ENCODE results near the gene MAGI2.

Gene MAGI2

DNA sequence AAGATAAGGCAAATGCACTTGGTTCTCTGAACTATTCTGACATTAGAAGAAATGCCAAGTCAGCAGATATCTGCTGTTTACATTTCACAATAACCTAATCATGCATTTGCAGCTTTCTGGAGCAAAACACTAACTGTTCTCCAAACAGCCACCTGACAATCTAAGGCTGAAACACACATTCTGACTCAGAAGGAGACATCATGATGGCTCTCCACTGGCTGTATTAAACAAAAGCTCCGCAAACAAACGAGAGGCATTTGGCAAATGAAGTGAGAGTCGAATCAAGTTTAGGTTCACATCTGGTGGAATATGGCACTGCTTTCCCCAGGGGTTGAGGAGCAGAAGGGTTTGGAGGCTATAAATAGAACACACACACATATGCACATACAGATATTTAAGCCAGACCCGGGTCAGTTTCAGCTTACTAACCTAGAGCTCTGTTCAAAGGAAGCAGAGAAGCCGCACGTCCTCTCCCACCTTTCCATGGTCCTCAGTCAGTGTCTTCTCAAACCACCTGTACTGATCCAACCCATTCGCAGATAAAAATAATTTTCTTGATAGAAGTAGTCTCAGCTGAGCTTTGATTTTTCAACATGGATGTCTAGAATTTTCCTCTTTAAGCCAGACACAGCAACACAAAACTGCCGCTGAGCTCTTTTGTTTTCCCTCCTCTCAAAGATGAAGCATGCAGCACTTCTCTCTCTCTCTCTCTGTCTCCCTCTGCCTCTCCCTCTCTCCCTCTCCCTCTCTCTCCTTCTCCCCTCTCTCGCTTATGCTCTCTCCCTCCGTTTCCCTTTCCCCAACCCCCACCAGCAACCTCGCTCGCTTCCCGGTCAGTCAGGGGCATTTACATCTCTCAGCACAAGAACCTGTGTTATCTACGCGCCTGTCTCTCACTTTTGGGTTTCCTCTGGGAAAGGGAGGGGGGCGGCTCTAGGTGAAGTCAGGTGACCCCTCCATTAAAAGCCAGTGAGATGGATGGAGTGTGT lies 682.8 kb downstream of the MAGI2 start:
- no peak for ATAC-seq

- ATAC-seq = no peak
Observed at GRCh38 chr7:78769481-78770101, 683.9 kb downstream of the MAGI2 start.

GRCh38 chr7:78768859-78769258 lies 684.6 kb downstream of the MAGI2 start:
- no peak for ATAC-seq

- no peak for ATAC-seq
Observed at GRCh38 chr7:78765943-78766729, 687.3 kb downstream of the MAGI2 start.

- no peak for ATAC-seq
Observed at GRCh38 chr7:78764571-78764970, 688.9 kb downstream of the MAGI2 start.

- no peak for ATAC-seq
Observed at GRCh38 chr7:78762625-78763024, 690.8 kb downstream of the MAGI2 start.

DNA sequence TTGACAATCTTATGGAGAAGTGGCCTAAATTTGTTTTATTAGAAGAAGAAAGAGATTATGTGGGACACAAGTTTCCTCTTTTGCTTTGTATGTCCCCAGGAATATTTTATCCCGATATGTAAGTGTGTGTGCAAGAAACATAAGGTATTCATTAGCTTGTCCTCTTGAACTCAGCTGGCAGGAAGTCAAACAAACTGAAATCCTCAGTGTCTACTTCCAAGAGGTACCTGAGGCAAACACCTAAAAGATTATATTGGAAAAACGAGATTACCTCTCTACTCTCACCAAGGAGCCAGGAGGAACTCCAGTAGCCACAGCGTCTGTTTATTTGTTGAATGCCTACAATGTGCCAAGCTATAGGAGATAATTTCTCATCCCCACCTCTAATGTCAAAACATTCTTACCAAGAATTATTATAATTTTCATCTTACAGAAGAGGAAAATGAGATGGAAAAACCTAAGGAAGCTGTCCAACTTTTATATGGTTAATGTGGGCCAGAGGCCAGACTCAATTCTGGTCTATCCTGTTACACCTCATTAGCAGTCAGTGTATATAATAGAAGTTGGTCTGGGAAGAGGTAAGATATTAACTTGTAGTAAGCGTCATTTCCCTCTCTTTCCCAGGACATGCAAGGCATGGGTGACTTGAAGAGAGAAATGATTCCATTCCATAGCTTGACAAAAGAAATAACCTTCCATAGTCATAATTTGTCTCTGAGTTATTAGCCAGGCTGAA lies 692.7 kb downstream of the MAGI2 start:
- ATAC-seq = no peak

GRCh38 chr7:78752554-78752953 lies 700.9 kb downstream of the MAGI2 start:
- ATAC-seq = no peak

GRCh38 chr7:78751253-78751652 lies 702.2 kb downstream of the MAGI2 start:
- no peak for ATAC-seq

DNA sequence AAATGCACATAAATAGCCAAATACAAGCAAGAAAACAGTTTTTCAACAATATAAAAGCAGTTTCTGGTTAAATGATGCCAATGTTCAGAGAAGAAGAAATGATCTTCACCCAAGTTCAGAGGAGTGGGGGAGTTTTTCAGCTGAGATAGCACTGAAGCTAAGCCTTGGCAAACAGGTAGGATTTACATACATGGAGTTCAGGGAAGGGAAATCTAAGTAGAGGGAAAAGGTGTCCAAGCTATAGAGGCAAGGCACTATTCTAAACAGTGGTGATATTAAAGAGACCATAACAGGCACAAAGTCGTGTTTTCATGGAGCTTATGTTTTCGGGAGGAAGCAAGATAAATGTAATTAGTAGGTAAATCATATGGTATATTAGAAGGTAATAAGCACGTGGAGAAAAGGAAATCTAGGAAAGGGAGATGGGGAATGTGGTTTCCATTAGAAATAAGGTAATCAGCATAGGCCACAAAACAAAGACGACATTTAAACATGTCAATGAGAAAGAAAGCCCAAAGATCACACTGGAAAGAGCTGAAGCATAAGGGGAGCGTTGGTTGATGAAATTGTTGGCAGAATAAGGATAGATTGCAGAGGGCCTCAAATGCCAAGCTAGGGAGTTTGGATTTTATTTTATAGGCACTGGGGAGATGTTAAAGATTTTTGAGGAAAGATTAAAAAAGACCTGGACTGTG lies 704.3 kb downstream of the MAGI2 start:
- no peak for ATAC-seq

GRCh38 chr7:78747592-78747991 lies 705.9 kb downstream of the MAGI2 start:
- ATAC-seq = no peak

- ATAC-seq = no peak
Observed at GRCh38 chr7:78746301-78746700, 707.2 kb downstream of the MAGI2 start.

DNA sequence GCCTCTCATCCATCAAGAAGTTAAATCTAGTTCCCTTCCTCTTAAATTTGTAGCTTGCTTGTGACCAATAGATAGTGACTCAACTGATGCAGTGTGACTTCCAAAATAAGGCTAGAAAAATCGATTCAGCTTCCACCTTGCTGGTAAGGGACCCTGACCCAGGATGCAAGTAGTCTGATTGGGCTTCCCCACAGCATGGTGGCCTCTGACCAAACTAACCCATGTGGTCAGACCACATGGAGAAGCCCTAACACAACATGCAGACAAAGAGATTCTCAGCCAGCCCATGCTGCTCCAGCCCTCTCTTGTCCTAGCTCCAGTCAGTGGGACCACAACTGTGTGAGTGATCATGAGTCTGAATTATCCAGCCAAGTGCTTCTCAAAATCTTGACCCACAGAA lies 710.8 kb downstream of the MAGI2 start:
- ATAC-seq = no peak

DNA sequence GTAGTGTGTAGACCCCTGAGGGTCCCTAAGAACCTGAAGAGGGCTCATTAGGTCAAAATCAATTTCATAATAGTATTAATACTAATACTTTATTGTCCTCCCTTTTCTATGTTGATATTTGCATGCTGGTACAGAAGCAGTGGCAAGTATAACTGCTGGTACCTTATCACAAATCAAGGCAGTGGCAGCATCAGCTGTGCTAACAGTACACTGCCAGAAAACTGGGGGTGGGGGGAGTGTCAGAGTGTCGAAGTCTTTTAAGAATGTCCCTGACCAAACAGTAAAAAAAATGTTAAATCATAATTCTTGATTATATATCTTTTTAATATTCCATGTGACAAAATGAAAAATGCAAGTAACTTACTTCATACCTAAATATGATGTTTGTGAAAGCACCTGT lies 716.9 kb downstream of the MAGI2 start:
- no peak for ATAC-seq

- ATAC-seq = no peak
Observed at GRCh38 chr7:78734626-78735025, 718.8 kb downstream of the MAGI2 start.

DNA sequence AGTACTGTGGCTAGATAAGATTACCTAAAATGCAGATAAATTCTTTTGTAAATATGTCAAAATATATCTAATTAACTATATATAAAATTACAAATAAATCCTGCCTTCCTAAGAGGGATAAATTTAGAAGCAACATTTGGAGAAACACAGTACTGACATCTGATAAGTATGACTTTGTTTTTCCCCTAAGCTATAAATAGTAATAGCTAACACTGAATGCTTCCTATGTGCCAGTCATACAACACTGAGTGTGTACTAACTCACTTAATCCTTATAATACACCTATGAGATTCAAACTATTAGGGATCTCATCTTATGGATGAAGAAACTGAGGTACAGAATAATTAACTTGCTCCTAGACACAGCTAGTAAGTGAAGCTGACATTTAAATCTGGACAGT lies 733.4 kb downstream of the MAGI2 start:
- ATAC-seq = no peak

DNA sequence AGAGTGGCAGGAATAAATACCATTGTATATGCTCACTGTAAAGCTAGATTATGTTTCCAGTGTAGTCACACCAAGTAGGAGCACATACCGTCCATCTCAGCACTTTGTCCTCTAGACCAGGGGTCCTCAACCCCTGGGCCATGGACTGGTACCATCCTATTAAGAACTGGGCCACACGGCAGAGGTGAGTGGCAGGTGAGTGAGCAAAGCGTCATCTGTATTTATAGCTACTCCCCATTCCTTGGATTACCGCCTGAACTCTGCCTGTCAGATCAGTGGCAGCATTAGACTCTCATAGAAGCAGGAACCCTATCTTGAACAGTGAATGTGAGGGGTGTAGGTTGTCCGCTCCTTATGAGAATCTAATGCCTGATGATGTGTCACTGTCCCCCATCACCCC lies 735.3 kb downstream of the MAGI2 start:
- ATAC-seq = no peak

DNA sequence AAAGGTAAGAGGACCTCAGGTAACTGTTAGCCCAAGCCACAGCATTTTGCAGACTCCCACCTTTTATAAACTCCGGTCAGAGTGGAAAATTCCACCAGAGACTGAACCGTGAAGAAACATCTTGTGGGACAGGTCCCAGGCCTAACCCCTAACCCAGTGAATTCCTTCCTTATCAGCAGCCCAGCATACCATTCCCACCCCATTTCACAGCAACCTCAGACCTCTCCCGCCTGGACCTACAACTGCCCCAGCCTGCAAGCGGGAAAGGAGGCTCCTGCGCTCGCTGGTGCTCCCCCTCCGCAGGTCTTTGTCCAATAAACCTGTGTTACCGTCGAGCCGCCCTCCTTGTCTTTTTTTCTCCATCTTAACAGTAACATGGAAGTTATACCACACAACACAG lies 736.6 kb downstream of the MAGI2 start:
- ATAC-seq = no peak

DNA sequence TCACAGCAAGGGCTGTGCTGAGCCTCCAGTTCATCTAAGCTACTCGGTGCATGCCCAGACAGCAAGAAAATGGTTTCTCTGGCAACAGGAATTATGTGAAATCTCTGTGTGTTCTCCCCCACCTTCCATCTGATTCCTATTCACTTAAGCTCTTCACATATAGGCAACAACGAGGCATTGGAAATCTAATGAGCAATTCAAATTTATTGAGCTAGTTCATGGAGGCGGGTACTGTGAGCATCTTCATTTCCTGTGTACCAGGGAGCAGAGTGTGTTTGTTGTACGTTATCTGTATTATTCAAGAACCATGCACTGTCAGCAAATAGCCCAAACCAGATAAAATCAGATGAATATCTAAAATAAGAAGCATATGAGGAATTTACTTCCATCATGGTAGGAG lies 739.1 kb downstream of the MAGI2 start:
- no peak for ATAC-seq

DNA sequence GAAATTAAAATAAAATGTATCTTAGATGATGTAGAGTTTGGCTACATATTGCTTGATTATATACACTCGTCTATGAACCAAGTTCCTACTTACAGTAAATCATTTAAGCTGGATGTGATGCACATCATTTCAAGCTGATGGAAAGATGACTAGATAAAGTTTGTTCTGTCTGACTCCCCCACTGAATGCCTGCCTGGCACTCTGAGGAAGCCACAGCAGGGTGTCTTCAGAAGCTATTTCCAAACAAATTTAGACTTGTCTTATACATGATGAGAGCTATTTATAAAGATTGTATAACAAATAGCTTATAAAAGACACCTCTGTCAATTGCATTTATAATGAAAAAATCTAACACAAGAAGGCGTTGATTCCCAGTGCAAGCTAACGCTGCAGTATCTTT lies 741.4 kb downstream of the MAGI2 start:
- ATAC-seq = no peak

DNA sequence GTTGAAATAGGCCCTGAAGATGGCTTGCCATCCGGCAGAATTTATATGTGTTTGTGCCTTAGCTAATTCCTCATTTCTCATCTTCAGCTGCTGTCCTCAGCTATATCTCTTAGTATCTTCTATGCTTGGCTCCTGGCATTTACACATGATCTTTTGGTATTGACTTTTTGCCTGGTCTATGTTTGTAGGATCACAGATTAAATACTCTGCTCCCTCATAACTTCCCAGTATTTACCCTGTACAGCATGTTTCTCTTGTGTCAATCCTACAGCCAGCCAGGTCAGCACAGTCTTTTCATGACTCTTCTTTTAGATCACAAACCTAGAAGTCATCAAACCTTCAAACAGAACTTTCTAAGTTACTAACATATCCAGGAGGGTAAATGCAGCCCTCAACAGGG lies 743.8 kb downstream of the MAGI2 start:
- no peak for ATAC-seq

DNA sequence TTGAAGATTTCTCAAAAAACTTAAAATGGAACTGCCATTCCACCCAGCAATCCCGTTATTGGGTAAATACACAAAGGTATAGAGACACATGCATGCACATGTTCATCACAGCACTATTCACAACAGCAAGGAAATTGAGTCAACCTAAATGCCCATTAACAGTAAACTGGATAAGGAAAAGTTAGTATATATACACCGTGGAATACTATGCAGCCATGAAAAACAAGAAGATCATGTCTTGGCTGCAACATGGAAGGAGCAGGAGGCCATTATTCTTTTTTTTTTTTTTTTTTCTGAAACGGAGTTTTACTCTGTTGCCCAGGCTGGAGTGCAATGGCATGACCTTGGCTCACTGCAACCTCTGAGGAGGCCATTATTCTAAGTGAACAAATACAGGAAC lies 749.0 kb downstream of the MAGI2 start:
- ATAC-seq = no peak
